ENCODE results near the gene ZNF787. TPM values are rescaled to one million over a fixed set of nuclear protein-coding genes. Genes with fewer than 3 reads are reported as not detected.
A peak's percentile ranks its signal among the peaks of the same experiment; 100 is the strongest.

The ZNF787 gene
- total and polyA plus RNA-seq, 2 of the 13 experiments (the other 11 are each of a cell fraction or from before 2014, with no cell fraction given) = 15.1 to 42.8 TPM

- TF ChIP-seq STAG1 (CRISPR knock-in tag; IDR thresholded peaks at IDR 0.05) (peak; percentile 52; the same call in 1 of the 2 replicates), ZNF496 (CRISPR knock-in tag; IDR thresholded peaks at IDR 0.05; ENCODE audit: insufficient replicate concordance) (no peak), AGO2 (optimal IDR thresholded peaks at IDR 0.05; ENCODE audit: low read depth, low read length) (peak; percentile 52), NFAT5 (CRISPR knock-in tag; IDR thresholded peaks at IDR 0.05) (no peak), ZNF687 (CRISPR knock-in tag; IDR thresholded peaks at IDR 0.05) (peak; percentile 56), CTCF (CRISPR knock-in tag; IDR thresholded peaks at IDR 0.05) (peak; percentile 76)
- TF ChIP-seq, protein P1, sequence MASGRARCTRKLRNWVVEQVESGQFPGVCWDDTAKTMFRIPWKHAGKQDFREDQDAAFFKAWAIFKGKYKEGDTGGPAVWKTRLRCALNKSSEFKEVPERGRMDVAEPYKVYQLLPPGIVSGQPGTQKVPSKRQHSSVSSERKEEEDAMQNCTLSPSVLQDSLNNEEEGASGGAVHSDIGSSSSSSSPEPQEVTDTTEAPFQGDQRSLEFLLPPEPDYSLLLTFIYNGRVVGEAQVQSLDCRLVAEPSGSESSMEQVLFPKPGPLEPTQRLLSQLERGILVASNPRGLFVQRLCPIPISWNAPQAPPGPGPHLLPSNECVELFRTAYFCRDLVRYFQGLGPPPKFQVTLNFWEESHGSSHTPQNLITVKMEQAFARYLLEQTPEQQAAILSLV (CRISPR knock-in tag; IDR thresholded peaks at IDR 0.05; ENCODE audit: borderline replicate concordance) = no peak
These were observed 34.1 kb upstream of the ZNF787 start (continued) for GRCh38 chr19:56155124-56155687.

All from HepG2 (cell line).